ENCODE measurements around the gene SPAG16. TPM values are rescaled to one million over a fixed set of nuclear protein-coding genes. Genes with fewer than 3 reads are reported as not detected.

The SPAG16 gene
- total RNA-seq, 1 experiment from 2014 or later, result 13.0 TPM

- intact Hi-C loops (cut with micrococcal nuclease; ENCODE audit: unreplicated experiment) (no loop called here), in situ Hi-C loops (cut with HindIII; ENCODE audit: low pct_unique_long_range_greater_than_20kb, low sequenced_read_pairs) (no loop called here)
- POLR2A ChIA-PET, result no interaction called here
- Histone ChIP-seq H3K4me3 (ENCODE audit: low read depth in 2 of 2, low read length in 2 of 2) (no peak overlapping the region), H3K9me3 (ENCODE audit: control insufficient read depth, insufficient read depth, low read depth, low read length) (no peaks in the 10 kb centered on the region; the same call in 1 of the 2 replicates), H3K4me1 (ENCODE audit: control insufficient read depth, insufficient read depth, low read length) (no peaks in the 10 kb centered on the region), H3K27ac (ENCODE audit: low read length) (no peak overlapping the region), H3K27me3 (ENCODE audit: control insufficient read depth, insufficient read depth, low read length) (no peaks in the 10 kb centered on the region), H3K36me3 (ENCODE audit: control insufficient read depth, insufficient read depth, low read length) (no peaks in the 10 kb centered on the region)
- no peak for DNase-seq (ENCODE audit: low read depth, low spot score)
- TF ChIP-seq REST (IDR thresholded peaks at IDR 0.05; ENCODE audit: insufficient read depth in 1 of 2, low read depth in 2 of 2, low read length in 1 of 2), result no peak
- no peak for TF ChIP-seq SIN3A (IDR thresholded peaks at IDR 0.05; ENCODE audit: borderline replicate concordance, insufficient read depth, low read depth, low read length)
- TF ChIP-seq, protein P1, sequence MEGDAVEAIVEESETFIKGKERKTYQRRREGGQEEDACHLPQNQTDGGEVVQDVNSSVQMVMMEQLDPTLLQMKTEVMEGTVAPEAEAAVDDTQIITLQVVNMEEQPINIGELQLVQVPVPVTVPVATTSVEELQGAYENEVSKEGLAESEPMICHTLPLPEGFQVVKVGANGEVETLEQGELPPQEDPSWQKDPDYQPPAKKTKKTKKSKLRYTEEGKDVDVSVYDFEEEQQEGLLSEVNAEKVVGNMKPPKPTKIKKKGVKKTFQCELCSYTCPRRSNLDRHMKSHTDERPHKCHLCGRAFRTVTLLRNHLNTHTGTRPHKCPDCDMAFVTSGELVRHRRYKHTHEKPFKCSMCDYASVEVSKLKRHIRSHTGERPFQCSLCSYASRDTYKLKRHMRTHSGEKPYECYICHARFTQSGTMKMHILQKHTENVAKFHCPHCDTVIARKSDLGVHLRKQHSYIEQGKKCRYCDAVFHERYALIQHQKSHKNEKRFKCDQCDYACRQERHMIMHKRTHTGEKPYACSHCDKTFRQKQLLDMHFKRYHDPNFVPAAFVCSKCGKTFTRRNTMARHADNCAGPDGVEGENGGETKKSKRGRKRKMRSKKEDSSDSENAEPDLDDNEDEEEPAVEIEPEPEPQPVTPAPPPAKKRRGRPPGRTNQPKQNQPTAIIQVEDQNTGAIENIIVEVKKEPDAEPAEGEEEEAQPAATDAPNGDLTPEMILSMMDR (IDR thresholded peaks at IDR 0.05), result no peak
- TF ChIP-seq POLR2AphosphoS5 (IDR thresholded peaks at IDR 0.05; ENCODE audit: low read depth, low read length), result no peak
- no peak for TF ChIP-seq TCF7L2 (IDR thresholded peaks at IDR 0.05; ENCODE audit: low read depth, low read length)
- CTCF ChIA-PET, result no interaction called here
- BruUV-seq (replicated peaks), result no TSS peak
- no peak for ATAC-seq
These were observed 159.7 kb downstream of the SPAG16 start for GRCh38 chr2:213443921-213444320.

DNA sequence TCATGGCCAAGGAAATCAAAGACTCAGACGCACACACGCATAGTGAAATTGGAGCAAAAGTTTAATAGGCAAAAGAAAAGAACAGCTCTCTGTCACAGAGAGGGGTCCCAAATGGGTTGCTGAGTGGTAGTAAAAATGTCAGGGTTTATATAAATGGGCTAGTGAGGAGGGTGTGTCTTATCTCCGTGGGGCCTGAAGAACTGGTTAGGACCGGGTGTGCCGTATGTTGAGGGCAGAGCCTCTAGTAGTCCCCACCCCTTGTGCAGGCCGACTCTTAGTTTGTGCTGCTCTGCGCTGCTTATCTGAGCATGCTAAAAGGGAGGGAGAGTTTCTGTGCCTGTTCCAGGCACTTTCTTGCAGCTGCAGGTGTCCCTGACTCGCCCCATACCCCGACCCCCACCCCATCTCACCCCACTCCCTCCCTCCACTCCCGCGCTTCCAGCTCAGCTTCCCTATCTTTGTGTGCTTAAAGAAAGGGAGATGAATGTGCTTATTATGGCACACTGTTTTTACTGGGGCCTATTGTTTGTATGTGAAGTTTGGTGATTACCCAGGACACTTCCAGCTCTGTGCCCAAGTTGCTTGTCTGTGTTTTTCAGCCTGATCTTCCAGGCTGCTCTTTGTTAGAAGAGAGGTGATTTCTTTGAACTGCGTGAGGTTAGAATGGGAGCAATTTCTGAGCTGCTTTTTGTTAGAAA, 167.4 kb downstream of the SPAG16 start:
- no peak overlapping the region for H3K4me3 ChIP-seq (ENCODE audit: low read depth in 2 of 2, low read length in 2 of 2)
- no TSS peak for BruUV-seq (replicated peaks)
- H3K9me3 ChIP-seq (ENCODE audit: control insufficient read depth, insufficient read depth, low read depth, low read length), result no peaks in the 10 kb centered on the region
- H3K36me3 ChIP-seq (ENCODE audit: control insufficient read depth, insufficient read depth, low read length), result no peaks in the 10 kb centered on the region
- in situ Hi-C loops (cut with HindIII; ENCODE audit: low pct_unique_long_range_greater_than_20kb, low sequenced_read_pairs), result no loop called here
- TF ChIP-seq REST (IDR thresholded peaks at IDR 0.05; ENCODE audit: insufficient read depth in 1 of 2, low read depth in 2 of 2, low read length in 1 of 2), result no peak
- no peak for TF ChIP-seq POLR2AphosphoS5 (IDR thresholded peaks at IDR 0.05; ENCODE audit: low read depth, low read length)
- no peak for TF ChIP-seq SIN3A (IDR thresholded peaks at IDR 0.05; ENCODE audit: borderline replicate concordance, insufficient read depth, low read depth, low read length)
- TF ChIP-seq, protein P1 (IDR thresholded peaks at IDR 0.05), result no peak
- TF ChIP-seq TCF7L2 (IDR thresholded peaks at IDR 0.05; ENCODE audit: low read depth, low read length), result no peak
- no peaks in the 10 kb centered on the region for H3K4me1 ChIP-seq (ENCODE audit: control insufficient read depth, insufficient read depth, low read length)
- ChIA-PET CTCF (no interaction called here), POLR2A (no interaction called here)
- intact Hi-C loops (cut with micrococcal nuclease; ENCODE audit: unreplicated experiment), result no loop called here
- no peaks in the 10 kb centered on the region for H3K27me3 ChIP-seq (ENCODE audit: control insufficient read depth, insufficient read depth, low read length)
- ATAC-seq (no peak), DNase-seq (ENCODE audit: low read depth, low spot score) (no peak)
- no peak overlapping the region for H3K27ac ChIP-seq (ENCODE audit: low read length)

Measured in Panc1 (cell line).